GM23338 (cell line): ENCODE measurements around the gene ARHGEF28.

Experiments used
- CTCF ChIP-seq, 2 experiments: fragments of 200-600 bp in 1 of 2; sonication (generic) in 1 of 2; conservative IDR thresholded peaks; 2 replicates each; pipeline versions ENCODE4 v1.5.1 to v1.6.1; 2016 to 2017; ENCODE audit warnings: antibody characterized with exemption in 2 of 2, low read depth in 2 of 2, mild to moderate bottlenecking in 2 of 2, moderate library complexity in 1 of 2
- POLR2AphosphoS5 ChIP-seq: IDR thresholded peaks from 2 replicates; pipeline ENCODE4 v1.6.1; 2016; ENCODE audit warnings: antibody characterized with exemption, low read depth

DNA sequence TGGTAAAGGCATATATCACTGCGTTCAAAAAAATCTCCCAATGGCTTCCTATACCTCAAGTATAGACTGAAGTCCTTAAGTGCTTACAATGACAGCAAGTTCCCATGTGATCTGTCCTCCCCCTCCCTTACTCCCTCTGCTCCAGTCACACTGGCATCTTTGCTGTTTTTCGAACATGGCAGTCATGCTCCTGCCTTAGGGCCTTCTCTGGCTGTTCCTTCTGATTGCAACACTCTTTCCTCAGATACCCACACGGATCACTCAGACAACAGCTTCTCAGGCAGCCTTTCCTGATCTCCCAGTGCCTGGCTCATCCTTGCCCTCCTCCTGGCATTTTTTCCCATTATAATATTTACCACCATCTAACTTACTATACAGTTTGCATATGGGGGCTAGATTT lies 232.8 kb downstream of the ARHGEF28 start:
- TF ChIP-seq CTCF (conservative IDR thresholded peaks at IDR 0.05; ENCODE audit: low read depth in 2 of 2) (no peak), POLR2AphosphoS5 (no peak)
